ENCODE data around the gene GPC5.
"Not testable (repeated sequence)": the region's sequence is repeated elsewhere in the genome, so short reads cannot be mapped to it uniquely, and the experiment has no call there.

The GPC5 gene

DNA sequence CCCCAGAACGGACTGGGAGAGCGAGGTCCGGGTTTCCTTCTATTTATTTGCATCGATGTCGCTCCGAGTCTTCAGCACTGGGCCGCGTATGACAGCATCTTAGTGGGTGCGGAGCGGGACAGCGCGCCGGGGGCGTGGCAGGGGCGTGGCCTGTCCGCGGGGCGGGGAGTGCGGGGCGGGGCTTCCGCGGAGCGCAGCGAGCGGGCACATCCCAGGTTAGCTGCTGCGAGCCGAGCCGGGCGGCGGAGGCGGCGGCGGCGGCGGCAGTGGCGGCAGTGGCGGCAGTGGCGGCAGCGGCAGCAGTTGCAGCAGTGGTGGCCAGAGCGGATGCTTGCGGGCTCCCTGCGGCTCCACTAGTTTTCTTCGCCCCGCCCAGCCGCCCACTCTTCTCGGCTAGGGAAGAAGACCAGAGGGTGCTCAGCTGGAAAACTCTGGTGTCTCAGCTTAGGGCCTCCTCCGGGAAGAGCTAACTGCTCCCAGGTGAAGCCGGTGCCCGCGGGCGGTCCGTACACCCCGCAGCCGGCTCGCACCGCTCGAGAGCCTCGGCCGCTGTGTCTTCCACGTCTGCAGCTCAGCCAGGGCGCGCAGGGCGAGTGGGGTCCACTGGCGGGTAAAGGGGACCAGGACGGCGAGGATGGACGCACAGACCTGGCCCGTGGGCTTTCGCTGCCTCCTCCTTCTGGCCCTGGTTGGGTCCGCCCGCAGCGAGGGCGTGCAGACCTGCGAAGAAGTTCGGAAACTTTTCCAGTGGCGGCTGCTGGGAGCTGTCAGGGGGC is at the start of gene GPC5:
Gene GPC5 (plus strand): TSS at position 209 of the 776 bp plus-strand sequence.
- H2AFZ ChIP-seq (ENCODE audit: low read length, unreplicated experiment): no peak within 1 kb of the TSS
- H3K27ac ChIP-seq (ENCODE audit: low read depth, low read length): no peak within 1 kb of the TSS
- no peaks in the 10 kb centered on the region for H3K79me2 ChIP-seq (ENCODE audit: control insufficient read depth, insufficient read depth, low read length, unreplicated experiment)
- no peaks in the 10 kb centered on the region for H3K4me1 ChIP-seq (ENCODE audit: control insufficient read depth, insufficient read depth, low read length, unreplicated experiment)
- no peaks in the 10 kb centered on the region for H3K36me3 ChIP-seq (ENCODE audit: insufficient read depth, low read length)
- H3K27me3 ChIP-seq (ENCODE audit: insufficient read depth, low read length): peaks cover 87% of the 10 kb centered on the region
- H3K4me3 ChIP-seq (ENCODE audit: low read depth, low read length): peak within 1 kb of the TSS; percentile 65

DNA sequence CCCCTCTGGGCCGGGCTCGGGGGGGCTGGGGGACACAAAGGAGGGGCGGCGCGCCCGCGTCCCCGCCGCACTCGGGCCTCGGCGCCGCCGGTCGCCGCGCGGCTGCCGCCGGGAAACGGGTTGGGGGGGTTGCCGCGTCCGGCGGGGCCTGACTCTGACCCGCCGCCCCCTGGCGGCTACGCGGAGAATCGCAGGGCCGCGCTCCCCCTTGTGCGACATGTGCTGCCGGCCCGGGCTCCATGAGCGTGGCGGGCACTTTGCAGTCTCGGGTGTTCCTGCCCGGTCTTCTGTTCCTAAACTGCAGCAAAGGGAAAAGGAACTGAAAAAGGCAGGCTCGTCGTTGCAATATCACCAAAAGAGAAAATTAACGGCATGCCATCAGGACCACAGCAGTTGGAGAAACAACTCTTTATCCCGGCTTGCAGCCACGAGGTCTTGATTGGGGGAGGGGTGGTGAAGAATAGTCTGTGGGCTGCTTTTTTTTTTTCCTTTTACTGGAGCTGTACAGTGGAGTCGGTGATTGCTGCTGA is 49.5 kb upstream of the GPC5 start:
- Histone ChIP-seq H3K27me3 (ENCODE audit: insufficient read depth, low read length) (peaks cover 32% of the 10 kb centered on the region), H2AFZ (ENCODE audit: low read length, unreplicated experiment) (peak overlapping the region; percentile 79), H3K36me3 (ENCODE audit: insufficient read depth, low read length) (peaks cover 32% of the 10 kb centered on the region), H3K4me3 (ENCODE audit: low read depth, low read length) (peak overlapping the region; percentile 80), H3K4me1 (ENCODE audit: control insufficient read depth, insufficient read depth, low read length, unreplicated experiment) (peaks cover 20% of the 10 kb centered on the region), H3K27ac (ENCODE audit: low read depth, low read length) (peak overlapping the region; percentile 59; the same call in 1 of the 2 replicates), H3K79me2 (ENCODE audit: control insufficient read depth, insufficient read depth, low read length, unreplicated experiment) (peaks cover 38% of the 10 kb centered on the region)

DNA sequence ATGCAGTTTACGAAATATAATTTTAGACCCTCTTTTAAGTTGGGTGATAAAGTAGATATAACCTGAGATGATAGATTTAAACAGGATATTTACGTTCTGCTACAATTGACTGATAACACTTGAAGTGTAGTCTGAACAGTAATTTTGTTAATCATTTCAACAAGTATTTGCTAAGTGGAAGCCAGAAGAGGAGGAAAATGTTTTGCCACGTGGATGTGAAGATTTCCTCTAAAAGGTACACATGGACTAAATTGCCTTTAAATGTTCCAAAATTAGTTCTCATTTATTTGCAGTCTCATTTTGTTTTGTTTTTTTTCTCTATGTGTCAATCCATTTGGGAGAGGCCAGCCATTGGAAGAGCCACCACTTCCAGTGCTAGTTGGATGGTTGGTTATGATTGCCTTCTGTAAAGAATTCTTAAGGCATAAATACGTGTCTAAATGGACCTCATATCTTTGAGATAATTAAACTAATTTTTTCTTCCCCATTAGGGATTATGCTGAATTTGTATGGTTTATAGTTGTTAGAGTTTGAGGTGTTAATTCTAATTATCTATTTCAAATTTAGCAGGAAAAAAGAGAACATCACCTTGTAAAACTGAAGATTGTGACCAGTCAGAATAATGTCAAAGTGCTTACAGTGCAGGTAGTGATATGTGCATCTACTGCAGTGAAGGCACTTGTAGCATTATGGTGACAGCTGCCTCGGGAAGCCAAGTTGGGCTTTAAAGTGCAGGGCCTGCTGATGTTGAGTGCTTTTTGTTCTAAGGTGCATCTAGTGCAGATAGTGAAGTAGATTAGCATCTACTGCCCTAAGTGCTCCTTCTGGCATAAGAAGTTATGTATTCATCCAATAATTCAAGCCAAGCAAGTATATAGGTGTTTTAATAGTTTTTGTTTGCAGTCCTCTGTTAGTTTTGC is 48.2 kb upstream of the GPC5 start:
- no peak overlapping the region for H3K27ac ChIP-seq (ENCODE audit: low read depth, low read length)

DNA sequence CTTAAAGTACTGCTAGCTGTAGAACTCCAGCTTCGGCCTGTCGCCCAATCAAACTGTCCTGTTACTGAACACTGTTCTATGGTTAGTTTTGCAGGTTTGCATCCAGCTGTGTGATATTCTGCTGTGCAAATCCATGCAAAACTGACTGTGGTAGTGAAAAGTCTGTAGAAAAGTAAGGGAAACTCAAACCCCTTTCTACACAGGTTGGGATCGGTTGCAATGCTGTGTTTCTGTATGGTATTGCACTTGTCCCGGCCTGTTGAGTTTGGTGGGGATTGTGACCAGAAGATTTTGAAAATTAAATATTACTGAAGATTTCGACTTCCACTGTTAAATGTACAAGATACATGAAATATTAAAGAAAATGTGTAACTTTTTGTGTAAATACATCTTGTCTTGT is 47.3 kb upstream of the GPC5 start:
- Histone ChIP-seq H3K4me1 (ENCODE audit: control insufficient read depth, insufficient read depth, low read length, unreplicated experiment) (peaks cover 20% of the 10 kb centered on the region), H3K79me2 (ENCODE audit: control insufficient read depth, insufficient read depth, low read length, unreplicated experiment) (peaks cover 38% of the 10 kb centered on the region), H3K27ac (ENCODE audit: low read depth, low read length) (no peak overlapping the region), H3K27me3 (ENCODE audit: insufficient read depth, low read length) (peaks cover 11% of the 10 kb centered on the region), H2AFZ (ENCODE audit: low read length, unreplicated experiment) (no peak overlapping the region), H3K4me3 (ENCODE audit: low read depth, low read length) (peak overlapping the region; percentile 80), H3K36me3 (ENCODE audit: insufficient read depth, low read length) (peaks cover 47% of the 10 kb centered on the region)

More for the DNA sequence above, 48.2 kb upstream of the GPC5 start:
- peaks cover 38% of the 10 kb centered on the region for H3K79me2 ChIP-seq (ENCODE audit: control insufficient read depth, insufficient read depth, low read length, unreplicated experiment)
- peaks cover 44% of the 10 kb centered on the region for H3K36me3 ChIP-seq (ENCODE audit: insufficient read depth, low read length)
- peaks cover 20% of the 10 kb centered on the region for H3K4me1 ChIP-seq (ENCODE audit: control insufficient read depth, insufficient read depth, low read length, unreplicated experiment)
- H2AFZ ChIP-seq (ENCODE audit: low read length, unreplicated experiment): no peak overlapping the region
- peaks cover 20% of the 10 kb centered on the region for H3K27me3 ChIP-seq (ENCODE audit: insufficient read depth, low read length)
- H3K4me3 ChIP-seq (ENCODE audit: low read depth, low read length): peak overlapping the region; percentile 80

DNA sequence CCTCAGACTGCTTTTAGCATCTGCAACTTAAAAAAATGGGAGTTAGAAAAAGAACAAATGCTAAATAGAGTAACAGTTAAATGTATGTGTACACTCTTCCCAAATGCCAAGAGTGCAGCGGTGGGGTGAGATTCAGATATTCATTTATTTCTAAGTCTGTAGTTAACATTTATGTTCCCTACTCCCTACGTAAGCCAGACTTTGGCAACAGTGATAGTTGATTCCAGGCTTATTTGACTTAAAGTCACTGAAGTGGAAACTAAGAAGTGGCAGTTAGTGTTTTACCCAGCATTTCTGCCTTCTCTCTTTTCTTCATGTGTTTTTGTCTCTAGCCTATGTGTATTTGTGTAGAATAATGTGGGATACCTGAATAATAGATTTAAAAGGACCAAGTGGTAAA is 46.4 kb upstream of the GPC5 start:
- peak overlapping the region; percentile 17; the same call in 1 of the 2 replicates for H3K4me3 ChIP-seq (ENCODE audit: low read depth, low read length)
- H3K27ac ChIP-seq (ENCODE audit: low read depth, low read length): no peak overlapping the region
- peaks cover 20% of the 10 kb centered on the region for H3K4me1 ChIP-seq (ENCODE audit: control insufficient read depth, insufficient read depth, low read length, unreplicated experiment)
- H3K79me2 ChIP-seq (ENCODE audit: control insufficient read depth, insufficient read depth, low read length, unreplicated experiment): peaks cover 38% of the 10 kb centered on the region
- H2AFZ ChIP-seq (ENCODE audit: low read length, unreplicated experiment): no peak overlapping the region
- peaks cover 3% of the 10 kb centered on the region for H3K27me3 ChIP-seq (ENCODE audit: insufficient read depth, low read length)
- H3K36me3 ChIP-seq (ENCODE audit: insufficient read depth, low read length): peaks cover 49% of the 10 kb centered on the region

DNA sequence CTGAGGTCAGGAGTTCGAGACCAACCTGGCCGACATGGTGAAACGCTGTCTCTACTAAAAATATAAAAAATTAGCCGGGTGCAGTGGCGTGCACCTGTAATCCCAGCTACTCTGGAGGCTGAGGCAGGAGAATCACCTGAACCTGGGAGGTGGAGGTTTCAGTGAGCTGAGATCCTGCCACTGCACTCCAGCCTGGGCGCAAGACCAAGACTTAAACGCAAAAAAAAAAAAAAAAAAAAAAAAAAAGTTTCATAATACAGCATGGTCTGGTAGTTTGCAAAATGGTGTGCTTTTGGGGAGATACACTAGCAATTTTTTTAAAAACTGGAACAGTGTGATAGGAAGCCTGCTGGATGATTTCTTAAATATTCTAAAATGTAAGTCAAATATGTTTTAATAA is 45.5 kb upstream of the GPC5 start:
- H3K36me3 ChIP-seq (ENCODE audit: insufficient read depth, low read length): peaks cover 49% of the 10 kb centered on the region
- not testable (repeated sequence) for H3K27ac ChIP-seq (ENCODE audit: low read depth, low read length); H3K27me3 ChIP-seq (ENCODE audit: insufficient read depth, low read length); H3K4me3 ChIP-seq (ENCODE audit: low read depth, low read length); H2AFZ ChIP-seq (ENCODE audit: low read length, unreplicated experiment)
- peaks cover 20% of the 10 kb centered on the region for H3K4me1 ChIP-seq (ENCODE audit: control insufficient read depth, insufficient read depth, low read length, unreplicated experiment)
- peaks cover 38% of the 10 kb centered on the region for H3K79me2 ChIP-seq (ENCODE audit: control insufficient read depth, insufficient read depth, low read length, unreplicated experiment)

DNA sequence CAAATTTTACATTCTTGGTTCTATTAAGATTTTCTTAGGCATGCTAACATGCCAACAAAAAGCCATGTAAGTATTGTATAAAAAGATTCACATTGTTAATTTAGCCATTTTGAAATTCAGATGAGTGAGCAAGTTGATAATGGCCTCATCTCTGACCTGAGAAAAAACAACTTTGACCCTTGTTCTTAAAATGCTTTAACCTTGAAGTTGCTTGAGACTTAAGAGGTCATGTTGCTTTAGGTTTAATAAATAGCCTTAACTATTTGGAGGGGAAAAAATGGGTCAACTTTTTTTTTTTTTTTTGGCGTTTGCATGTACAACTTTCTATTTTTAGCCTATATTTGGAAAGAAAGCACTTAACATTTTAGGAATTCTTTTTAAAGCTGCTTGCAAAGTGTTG is 44.9 kb upstream of the GPC5 start:
- peaks cover 49% of the 10 kb centered on the region for H3K36me3 ChIP-seq (ENCODE audit: insufficient read depth, low read length)
- peaks cover 20% of the 10 kb centered on the region for H3K4me1 ChIP-seq (ENCODE audit: control insufficient read depth, insufficient read depth, low read length, unreplicated experiment)
- H3K27ac ChIP-seq (ENCODE audit: low read depth, low read length): no peak overlapping the region

DNA sequence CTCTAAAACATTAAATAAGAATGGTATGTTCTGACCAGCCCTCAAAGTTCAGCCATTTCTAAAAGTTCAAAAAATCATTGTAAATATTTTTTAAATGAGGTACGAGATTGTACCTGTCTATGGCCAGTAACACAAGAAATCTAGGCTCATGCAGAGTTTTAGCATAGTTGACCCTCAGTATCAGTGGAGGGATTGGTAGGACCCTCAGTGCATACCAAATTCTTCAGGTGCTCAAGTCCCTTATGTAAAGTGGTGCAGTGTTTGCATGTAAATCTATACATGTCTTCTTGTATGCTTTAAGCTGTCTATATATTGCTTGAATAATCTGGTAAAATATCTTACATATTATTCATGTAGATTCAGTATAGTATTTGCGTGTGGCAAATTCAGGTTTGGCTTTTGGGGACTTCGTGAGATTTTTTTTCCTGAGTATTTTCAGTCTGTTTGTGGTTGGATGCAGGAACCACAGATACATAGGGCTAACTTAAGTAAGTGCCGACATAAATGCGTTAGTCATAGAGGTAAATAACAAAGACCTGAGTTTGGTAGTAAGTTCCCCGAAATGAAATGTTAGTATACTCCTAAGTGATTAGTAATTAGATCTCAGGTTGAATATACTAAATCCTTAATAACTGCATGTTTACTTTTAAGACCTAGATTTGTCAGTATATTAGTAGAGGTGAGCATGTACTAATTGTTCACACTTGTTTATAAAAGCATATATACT is 43.2 kb upstream of the GPC5 start:
- H3K36me3 ChIP-seq (ENCODE audit: insufficient read depth, low read length): peaks cover 44% of the 10 kb centered on the region
- H3K27me3 ChIP-seq (ENCODE audit: insufficient read depth, low read length): no peaks in the 10 kb centered on the region
- peaks cover 25% of the 10 kb centered on the region for H3K79me2 ChIP-seq (ENCODE audit: control insufficient read depth, insufficient read depth, low read length, unreplicated experiment)
- no peak overlapping the region for H3K27ac ChIP-seq (ENCODE audit: low read depth, low read length)
- no peak overlapping the region for H3K4me3 ChIP-seq (ENCODE audit: low read depth, low read length)
- H3K4me1 ChIP-seq (ENCODE audit: control insufficient read depth, insufficient read depth, low read length, unreplicated experiment): peaks cover 15% of the 10 kb centered on the region
- H2AFZ ChIP-seq (ENCODE audit: low read length, unreplicated experiment): no peak overlapping the region

More for the DNA sequence above, 44.9 kb upstream of the GPC5 start:
- no peak overlapping the region for H2AFZ ChIP-seq (ENCODE audit: low read length, unreplicated experiment)
- H3K79me2 ChIP-seq (ENCODE audit: control insufficient read depth, insufficient read depth, low read length, unreplicated experiment): peaks cover 38% of the 10 kb centered on the region
- no peaks in the 10 kb centered on the region for H3K27me3 ChIP-seq (ENCODE audit: insufficient read depth, low read length)
- no peak overlapping the region for H3K4me3 ChIP-seq (ENCODE audit: low read depth, low read length)

DNA sequence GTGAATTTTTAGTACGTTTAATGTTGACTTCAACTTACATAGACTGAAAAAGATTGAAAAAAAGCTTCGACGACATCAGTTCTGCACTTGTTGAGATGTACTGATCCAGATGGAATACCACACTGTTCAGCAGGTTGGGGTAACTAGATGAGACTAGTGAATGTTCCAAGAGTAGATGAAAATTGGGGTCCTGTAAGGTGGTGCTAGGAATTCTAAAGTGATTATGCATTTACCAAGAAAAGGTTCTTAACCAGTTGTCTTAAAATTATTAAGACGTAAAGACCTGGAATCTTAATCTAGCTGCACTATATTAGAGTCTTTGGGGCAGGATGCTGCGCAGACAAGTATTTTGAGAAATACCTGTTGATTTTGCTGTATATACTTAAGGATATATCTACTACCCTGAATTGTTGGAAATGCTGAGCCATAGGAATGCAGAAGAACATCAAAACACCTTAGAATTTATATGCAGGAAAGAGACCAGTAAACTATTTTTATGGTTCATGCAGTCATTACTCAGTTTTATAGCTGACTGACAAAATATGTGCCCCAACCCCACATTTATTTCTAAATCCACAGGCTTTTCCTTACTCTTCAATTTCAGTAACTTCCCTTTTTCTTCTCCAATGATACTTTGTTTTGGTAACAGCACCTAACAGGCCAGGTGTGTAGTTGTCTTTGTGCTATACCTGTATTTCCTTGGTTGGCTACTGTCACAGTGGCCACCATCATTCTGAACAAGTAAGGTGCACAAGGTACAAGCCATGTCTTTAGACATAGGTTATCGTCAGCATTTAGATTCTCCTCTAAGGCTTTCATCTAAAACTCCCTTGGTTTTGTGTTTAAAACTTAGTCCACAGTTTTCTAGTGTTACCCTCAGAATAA is 42.4 kb upstream of the GPC5 start:
- H3K27me3 ChIP-seq (ENCODE audit: insufficient read depth, low read length): no peaks in the 10 kb centered on the region
- peaks cover 7% of the 10 kb centered on the region for H3K4me1 ChIP-seq (ENCODE audit: control insufficient read depth, insufficient read depth, low read length, unreplicated experiment)
- no peak overlapping the region for H3K4me3 ChIP-seq (ENCODE audit: low read depth, low read length)
- H3K36me3 ChIP-seq (ENCODE audit: insufficient read depth, low read length): peaks cover 39% of the 10 kb centered on the region
- no peak overlapping the region for H3K27ac ChIP-seq (ENCODE audit: low read depth, low read length)
- H2AFZ ChIP-seq (ENCODE audit: low read length, unreplicated experiment): no peak overlapping the region
- peaks cover 17% of the 10 kb centered on the region for H3K79me2 ChIP-seq (ENCODE audit: control insufficient read depth, insufficient read depth, low read length, unreplicated experiment)

Data from ACC112 (cell line).